ENCODE results near the gene TRIM44. TPM values are rescaled to one million over a fixed set of nuclear protein-coding genes. Genes with fewer than 3 reads are reported as not detected.

Gene TRIM44
- total RNA-seq, 2 experiments from 2014 or later, result 37.4 to 40.1 TPM

- H3K27me3 Mint-ChIP-seq, result peaks cover 4% of the 10 kb centered on the region
- ChIA-PET POLR2A (no interaction called here), CTCF (no interaction called here)
- intact Hi-C loops (cut with micrococcal nuclease), result no loop called here
- H3K9me3 Mint-ChIP-seq, result no peaks in the 10 kb centered on the region
- TF ChIP-seq CTCF (IDR thresholded peaks at IDR 0.05), result no peak
- H3K4me3 Mint-ChIP-seq, result no peak overlapping the region
- ATAC-seq, result no peak
- no peaks in the 10 kb centered on the region for H3K4me1 Mint-ChIP-seq (ENCODE audit: low read depth)
- no peak overlapping the region for H3K27ac Mint-ChIP-seq
- H3K36me3 Mint-ChIP-seq (ENCODE audit: low read depth), result no peaks in the 10 kb centered on the region
- no peak for DNase-seq
Observed at GRCh38 chr11:35842958-35843357, 180.4 kb downstream of the TRIM44 start.

GRCh38 chr11:35844579-35844978 lies 182.0 kb downstream of the TRIM44 start:
- no peaks in the 10 kb centered on the region for H3K9me3 Mint-ChIP-seq
- TF ChIP-seq CTCF (IDR thresholded peaks at IDR 0.05), result no peak
- H3K36me3 Mint-ChIP-seq (ENCODE audit: low read depth), result no peaks in the 10 kb centered on the region
- no peak overlapping the region for H3K4me3 Mint-ChIP-seq
- H3K4me1 Mint-ChIP-seq (ENCODE audit: low read depth), result no peaks in the 10 kb centered on the region
- no peak overlapping the region for H3K27ac Mint-ChIP-seq
- CTCF ChIA-PET, result no interaction called here
- H3K27me3 Mint-ChIP-seq, result peaks cover 4% of the 10 kb centered on the region
- no peak for ATAC-seq
- intact Hi-C loops (cut with micrococcal nuclease), result no loop called here
- POLR2A ChIA-PET, result no interaction called here
- no peak for DNase-seq

GRCh38 chr11:35845860-35846259 lies 183.3 kb downstream of the TRIM44 start:
- no peaks in the 10 kb centered on the region for H3K4me1 Mint-ChIP-seq (ENCODE audit: low read depth)
- intact Hi-C loops (cut with micrococcal nuclease), result no loop called here
- CTCF ChIA-PET, result no interaction called here
- no peaks in the 10 kb centered on the region for H3K36me3 Mint-ChIP-seq (ENCODE audit: low read depth)
- H3K27me3 Mint-ChIP-seq, result peaks cover 3% of the 10 kb centered on the region
- DNase-seq (peak; percentile 7), ATAC-seq (no peak)
- no peak for TF ChIP-seq CTCF (IDR thresholded peaks at IDR 0.05)
- no peak overlapping the region for H3K4me3 Mint-ChIP-seq
- no peaks in the 10 kb centered on the region for H3K9me3 Mint-ChIP-seq
- H3K27ac Mint-ChIP-seq, result no peak overlapping the region
- POLR2A ChIA-PET, result no interaction called here

GRCh38 chr11:35846874-35847273 lies 184.3 kb downstream of the TRIM44 start:
- intact Hi-C loops (cut with micrococcal nuclease), result no loop called here
- Mint-ChIP-seq H3K27me3 (peaks cover 3% of the 10 kb centered on the region), H3K4me3 (no peak overlapping the region), H3K36me3 (ENCODE audit: low read depth) (no peaks in the 10 kb centered on the region), H3K4me1 (ENCODE audit: low read depth) (no peaks in the 10 kb centered on the region), H3K9me3 (no peaks in the 10 kb centered on the region), H3K27ac (no peak overlapping the region)
- ChIA-PET POLR2A (no interaction called here), CTCF (no interaction called here)
- ATAC-seq (no peak), DNase-seq (no peak)
- TF ChIP-seq CTCF (IDR thresholded peaks at IDR 0.05), result no peak

- H3K27me3 Mint-ChIP-seq, result peaks cover 3% of the 10 kb centered on the region
- ATAC-seq (no peak), DNase-seq (no peak)
- H3K36me3 Mint-ChIP-seq (ENCODE audit: low read depth), result no peaks in the 10 kb centered on the region
- no peak overlapping the region for H3K27ac Mint-ChIP-seq
- no peak overlapping the region for H3K4me3 Mint-ChIP-seq
- intact Hi-C loops (cut with micrococcal nuclease), result no loop called here
- H3K9me3 Mint-ChIP-seq, result no peaks in the 10 kb centered on the region
- H3K4me1 Mint-ChIP-seq (ENCODE audit: low read depth), result no peaks in the 10 kb centered on the region
- CTCF ChIA-PET, result no interaction called here
- POLR2A ChIA-PET, result no interaction called here
- TF ChIP-seq CTCF (IDR thresholded peaks at IDR 0.05), result no peak
Observed at GRCh38 chr11:35847473-35847872, 184.9 kb downstream of the TRIM44 start.

Measured in activated CD8-positive, alpha-beta T cell treated with anti-CD3 and anti-CD28 coated beads for 36 hours (primary cell).